ENCODE measurements around the gene ATP9B.

DNA sequence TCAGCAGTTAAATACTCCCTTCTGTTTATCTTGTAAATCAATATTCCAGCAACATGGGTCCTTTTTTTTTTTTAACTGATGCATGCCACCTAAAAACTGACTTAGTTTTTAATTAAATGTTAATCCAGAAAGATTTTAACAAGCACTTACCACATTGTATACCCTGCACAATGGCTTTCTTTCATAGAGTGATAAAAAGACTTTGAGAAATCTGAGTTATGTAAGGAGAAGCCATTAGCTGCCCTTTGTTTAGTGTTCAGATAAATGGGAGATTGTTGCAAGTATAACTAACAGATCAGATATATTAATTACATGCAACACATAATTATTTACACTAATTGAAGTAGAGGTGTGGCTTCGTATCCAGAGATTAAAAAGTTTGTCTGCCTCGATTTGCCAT, 303.8 kb downstream of the ATP9B start:
- TF ChIP-seq, protein P1, sequence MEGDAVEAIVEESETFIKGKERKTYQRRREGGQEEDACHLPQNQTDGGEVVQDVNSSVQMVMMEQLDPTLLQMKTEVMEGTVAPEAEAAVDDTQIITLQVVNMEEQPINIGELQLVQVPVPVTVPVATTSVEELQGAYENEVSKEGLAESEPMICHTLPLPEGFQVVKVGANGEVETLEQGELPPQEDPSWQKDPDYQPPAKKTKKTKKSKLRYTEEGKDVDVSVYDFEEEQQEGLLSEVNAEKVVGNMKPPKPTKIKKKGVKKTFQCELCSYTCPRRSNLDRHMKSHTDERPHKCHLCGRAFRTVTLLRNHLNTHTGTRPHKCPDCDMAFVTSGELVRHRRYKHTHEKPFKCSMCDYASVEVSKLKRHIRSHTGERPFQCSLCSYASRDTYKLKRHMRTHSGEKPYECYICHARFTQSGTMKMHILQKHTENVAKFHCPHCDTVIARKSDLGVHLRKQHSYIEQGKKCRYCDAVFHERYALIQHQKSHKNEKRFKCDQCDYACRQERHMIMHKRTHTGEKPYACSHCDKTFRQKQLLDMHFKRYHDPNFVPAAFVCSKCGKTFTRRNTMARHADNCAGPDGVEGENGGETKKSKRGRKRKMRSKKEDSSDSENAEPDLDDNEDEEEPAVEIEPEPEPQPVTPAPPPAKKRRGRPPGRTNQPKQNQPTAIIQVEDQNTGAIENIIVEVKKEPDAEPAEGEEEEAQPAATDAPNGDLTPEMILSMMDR (IDR thresholded peaks at IDR 0.05; ENCODE audit: insufficient read depth, low read depth, low read length), result no peak
- no peak for TF ChIP-seq EZH2 (IDR thresholded peaks at IDR 0.05; ENCODE audit: insufficient read depth, low read length)

Data from astrocyte (in vitro differentiated cells and primary cell).